NCI-H446 (cell line): ENCODE measurements around the gene MTUS2.

Experiments used
- DNase-seq, 2 experiments: peaks; one replicate each; lab custom pipeline; 2025; lab: John Stamatoyannopoulos, UW

MTUS2 gene

DNA sequence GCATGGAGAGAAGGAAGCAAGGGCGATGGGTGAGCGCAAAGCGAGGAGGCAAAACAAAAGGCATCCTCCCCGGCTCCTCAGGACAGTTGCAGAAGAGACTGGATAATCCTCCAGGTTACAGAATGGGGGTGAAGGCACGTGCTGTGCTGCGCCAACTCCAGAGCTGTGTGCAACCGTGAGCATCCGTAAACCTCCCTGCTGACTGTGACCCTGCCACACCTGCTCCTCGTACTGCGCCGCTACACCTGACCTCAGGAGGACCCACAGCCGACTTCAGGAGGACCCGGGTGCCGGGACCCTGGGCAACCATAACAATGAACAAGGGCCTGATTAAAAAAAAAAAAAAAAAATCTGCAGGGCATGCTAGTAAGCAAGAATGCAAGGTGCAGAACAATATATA lies 706.6 kb downstream of the MTUS2 start:
- no peak for DNase-seq

- no peak for DNase-seq
Measured at GRCh38 chr13:29527511-29527910, 707.4 kb downstream of the MTUS2 start.

DNA sequence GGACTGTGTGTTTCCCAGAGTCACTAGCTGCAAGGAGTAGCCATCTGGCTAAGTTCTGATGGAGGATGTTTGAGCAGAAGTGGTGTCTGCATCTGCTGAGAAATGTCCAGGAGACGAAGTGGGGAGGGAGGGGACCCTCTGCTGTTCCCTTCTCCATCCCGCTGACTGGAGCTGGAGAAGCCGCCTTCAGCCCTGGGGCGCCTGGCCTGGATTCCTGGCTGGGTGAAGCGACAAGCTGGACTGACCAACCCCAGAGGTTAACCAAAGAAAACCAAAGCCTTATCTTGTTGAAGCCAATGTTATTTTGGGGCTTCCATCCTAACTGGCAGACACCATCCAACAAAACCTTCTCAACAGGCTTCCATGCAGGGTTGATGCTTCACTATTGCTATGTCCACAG lies 707.8 kb downstream of the MTUS2 start:
- no peak for DNase-seq

GRCh38 chr13:29529754-29530153 lies 709.6 kb downstream of the MTUS2 start:
- no peak for DNase-seq

GRCh38 chr13:29530901-29531300 lies 710.8 kb downstream of the MTUS2 start:
- DNase-seq: no peak

DNA sequence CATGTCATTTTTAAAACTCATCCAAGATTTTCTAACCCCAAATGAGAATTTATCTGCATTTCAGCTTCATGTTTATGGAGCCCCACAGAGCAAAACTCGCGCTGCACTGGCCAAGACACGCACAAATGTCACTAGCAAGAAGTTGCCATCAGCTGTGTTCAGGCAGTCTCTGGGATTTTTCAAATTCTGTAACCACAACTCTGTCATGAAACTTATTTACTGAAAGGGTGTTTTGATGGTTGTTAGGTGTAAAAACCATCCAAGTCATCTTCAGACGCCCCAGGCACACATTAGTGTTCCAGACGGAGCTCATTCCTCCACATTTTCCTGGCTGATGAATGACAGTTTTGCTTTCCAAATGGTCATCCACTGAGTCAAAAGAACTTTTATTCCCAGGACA lies 712.0 kb downstream of the MTUS2 start:
- DNase-seq: no peak

- DNase-seq: no peak
Measured at GRCh38 chr13:29532821-29533220, 712.7 kb downstream of the MTUS2 start.

GRCh38 chr13:29534083-29534482 lies 713.9 kb downstream of the MTUS2 start:
- no peak for DNase-seq

GRCh38 chr13:29535663-29536655 lies 715.8 kb downstream of the MTUS2 start:
- no peak for DNase-seq

- DNase-seq: no peak
Measured at GRCh38 chr13:29536853-29537252, 716.7 kb downstream of the MTUS2 start.

DNA sequence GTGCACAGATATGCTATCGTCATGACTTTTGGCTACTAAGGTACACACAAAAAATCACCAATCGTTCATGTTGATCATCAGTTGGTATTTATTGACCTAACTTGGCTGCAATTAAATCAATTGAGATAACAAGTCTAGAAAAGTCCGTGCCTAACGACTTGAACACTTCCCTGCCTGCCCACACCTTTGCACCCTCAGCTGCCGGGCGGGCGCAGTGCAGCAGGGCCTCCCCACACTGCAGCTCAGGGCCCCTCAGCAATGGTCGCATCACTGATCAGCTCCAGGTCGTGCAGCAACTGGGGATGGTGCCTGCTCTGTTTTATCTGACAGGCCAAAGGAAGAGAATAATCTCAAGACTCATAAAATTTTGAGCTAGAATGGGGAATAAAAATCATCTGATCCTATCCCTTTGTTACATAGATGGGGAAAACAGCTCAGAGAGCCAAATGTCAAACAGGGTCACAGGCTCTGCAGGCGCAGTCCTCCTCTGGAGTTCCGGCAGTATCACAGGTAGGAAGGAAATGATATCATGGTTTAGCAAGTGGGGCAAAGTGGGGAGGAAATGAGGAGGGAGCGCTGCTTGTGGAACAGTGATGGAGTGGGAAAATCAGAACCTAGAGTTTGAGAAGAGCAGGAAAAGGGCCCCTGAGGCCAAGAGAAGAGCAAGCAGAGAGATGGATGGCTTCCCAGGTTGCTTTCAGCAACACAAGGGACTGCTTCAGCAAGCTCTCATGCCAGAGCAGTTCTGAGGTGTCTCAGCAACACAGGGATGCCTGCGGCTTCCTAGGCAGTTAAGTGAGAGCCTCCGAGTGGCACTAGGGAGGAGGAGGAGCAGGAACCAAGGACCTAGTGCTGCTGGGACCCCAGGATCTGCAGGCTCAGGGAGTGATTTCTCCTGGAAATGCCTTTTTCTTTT lies 717.9 kb downstream of the MTUS2 start:
- no peak for DNase-seq

- DNase-seq: no peak
Measured at GRCh38 chr13:29538652-29539040, 718.5 kb downstream of the MTUS2 start.

DNA sequence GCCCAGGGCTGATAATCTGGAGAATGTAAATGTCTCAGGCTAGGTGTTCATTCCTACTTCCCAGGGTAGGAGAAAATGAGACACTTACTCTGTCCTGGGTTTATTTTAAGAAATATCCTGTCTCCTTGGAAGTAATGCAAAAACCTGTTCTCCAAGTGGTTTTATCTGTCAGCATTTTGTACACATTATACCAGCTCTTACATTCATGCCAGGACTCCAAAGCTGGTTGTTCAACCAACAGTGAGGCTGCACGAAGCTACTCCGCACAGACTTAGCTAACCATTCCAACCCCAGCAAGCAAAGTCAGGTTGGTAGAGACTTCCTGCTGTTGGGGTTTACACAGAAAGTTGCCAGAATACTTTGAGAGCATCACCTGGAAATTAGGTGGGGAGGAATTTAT lies 719.7 kb downstream of the MTUS2 start:
- DNase-seq: no peak

DNA sequence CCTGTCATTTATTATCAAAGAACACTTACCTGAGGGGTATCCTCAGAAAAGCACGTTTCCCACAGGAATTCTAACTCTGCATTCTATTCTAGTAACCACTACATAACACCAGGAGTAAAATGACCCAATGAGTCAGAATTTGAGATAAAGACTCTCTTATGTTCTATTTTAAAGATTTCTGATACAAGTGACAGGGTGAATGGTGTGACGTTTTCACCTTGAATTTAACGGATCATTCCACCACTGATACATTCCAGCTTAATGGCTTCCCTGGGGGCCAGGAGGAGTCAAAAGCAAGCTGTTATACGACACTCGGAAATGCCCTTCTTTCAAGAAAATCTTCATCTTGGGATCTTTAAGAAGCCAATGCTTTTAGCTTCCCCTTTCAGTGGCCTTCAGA lies 720.2 kb downstream of the MTUS2 start:
- no peak for DNase-seq

DNA sequence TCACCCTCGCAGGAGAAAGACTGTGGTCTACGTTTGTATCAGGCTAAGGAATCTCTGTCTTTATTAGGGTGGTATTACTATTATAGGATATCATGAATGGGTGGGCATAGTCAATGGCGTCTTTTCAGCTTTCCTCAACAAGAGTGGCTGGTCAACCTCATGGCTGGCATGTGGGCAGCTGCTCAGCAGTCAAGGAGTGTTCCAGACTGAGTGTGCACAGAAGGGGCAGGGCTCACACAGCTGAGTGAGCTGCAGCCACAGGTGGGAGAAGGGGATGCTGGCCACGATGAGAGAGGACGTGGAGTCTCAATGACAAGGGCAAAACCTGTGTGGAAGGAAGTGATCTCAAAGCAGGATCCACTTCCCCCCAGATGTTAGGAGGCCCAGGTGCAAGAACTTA lies 720.7 kb downstream of the MTUS2 start:
- no peak for DNase-seq

- no peak for DNase-seq
Measured at GRCh38 chr13:29541400-29541799, 721.3 kb downstream of the MTUS2 start.

DNA sequence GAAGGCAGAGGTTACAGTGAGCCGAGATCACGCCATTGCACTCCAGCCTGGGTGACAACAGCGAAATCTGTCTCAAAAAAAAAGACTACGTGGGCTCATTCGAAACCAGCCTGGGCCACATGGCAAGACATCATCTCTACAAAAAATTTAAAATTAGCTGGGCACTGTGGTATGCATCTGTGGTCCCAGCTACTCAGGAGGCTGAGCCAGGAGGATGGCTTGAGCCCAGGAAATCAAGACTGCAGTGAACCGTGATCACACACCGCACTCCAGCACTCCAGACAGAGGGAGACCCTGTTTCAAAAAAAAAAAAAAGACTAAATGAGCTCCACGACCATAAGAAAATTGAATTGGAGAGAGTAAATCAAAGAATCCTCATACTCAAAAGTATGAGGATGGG lies 722.2 kb downstream of the MTUS2 start:
- DNase-seq: no peak

DNA sequence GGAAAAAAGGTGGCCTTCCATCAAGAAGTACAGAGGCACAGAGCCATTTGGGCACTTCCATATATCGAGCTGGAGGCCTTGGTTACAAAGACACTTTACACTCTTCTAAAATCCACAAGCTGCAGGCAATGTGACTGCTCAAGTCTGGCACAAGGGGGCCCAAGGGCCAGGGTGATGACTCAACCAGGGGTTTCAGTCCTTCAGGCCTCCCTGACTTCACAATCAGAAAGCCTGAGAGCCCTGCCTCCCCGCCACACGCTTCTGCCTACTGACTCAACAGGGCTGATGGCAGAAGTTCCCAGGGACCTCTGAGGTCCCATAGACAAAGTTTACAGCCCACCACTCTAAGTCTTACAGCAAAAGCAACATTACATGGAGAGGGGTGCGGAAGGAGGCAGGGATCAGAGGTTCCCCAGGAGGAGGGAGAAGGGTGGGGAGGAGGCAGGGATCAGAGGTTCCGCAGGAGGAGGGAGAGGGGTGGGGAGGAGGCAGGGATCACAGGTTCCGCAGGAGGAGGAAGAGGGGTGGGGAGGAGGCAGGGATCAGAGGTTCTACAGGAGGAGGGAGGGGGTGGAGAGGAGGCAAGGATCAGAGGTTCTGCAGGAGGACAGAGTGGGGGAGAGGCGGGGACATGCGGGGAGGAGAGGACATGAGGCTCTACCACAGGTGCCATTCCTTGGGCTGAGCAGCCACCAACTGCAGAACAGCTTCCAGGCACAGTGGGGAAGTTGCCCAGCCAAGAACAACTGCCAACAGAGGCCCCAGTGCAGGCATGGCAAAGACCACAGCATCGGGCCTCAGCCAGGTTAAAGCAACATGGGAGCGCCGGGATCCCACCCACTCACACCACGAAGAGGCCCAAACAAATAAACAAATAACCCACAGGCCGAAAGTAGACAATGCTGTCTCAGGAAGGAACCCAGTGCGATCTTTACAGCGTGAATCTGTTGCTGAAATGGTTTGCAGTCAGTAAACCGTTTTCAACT lies 723.4 kb downstream of the MTUS2 start:
- no peak for DNase-seq

- no peak for DNase-seq
Measured at GRCh38 chr13:29545988-29546387, 725.8 kb downstream of the MTUS2 start.

DNA sequence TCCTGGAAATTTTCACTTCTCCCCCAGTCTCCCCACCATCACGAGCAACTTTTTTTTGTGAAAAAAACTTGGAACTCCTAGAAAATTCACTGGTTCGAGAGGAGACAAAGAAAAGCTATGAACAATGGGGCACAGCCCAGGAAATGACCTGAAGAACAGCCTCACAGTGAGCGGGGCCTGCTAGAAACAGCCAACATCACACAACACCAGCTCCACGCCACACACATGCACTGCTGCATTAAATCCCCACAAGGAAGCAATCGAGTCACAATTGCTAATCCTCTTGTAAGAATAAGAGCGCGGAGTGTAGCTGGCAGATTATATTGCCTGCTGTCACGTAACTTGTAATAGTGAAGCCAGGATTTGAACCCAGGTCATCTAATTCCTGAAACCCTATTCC lies 726.5 kb downstream of the MTUS2 start:
- DNase-seq: no peak

- DNase-seq: no peak
Measured at GRCh38 chr13:29547153-29547552, 727.0 kb downstream of the MTUS2 start.

GRCh38 chr13:29548722-29549121 lies 728.6 kb downstream of the MTUS2 start:
- no peak for DNase-seq
